NCI-H345 treated with DMSO at 0.1 percent for 48 hours (cell line): ENCODE data around the gene EDRF1.
"Not testable (repeated sequence)": the region's sequence is repeated elsewhere in the genome, so short reads cannot be mapped to it uniquely, and the experiment has no call there.

ENCODE experiments used
- DNase-seq: peaks from one replicate; lab custom pipeline; 2025; ENCODE audit not compliant: unreplicated experiment; lab: John Stamatoyannopoulos, UW

EDRF1 gene, protein sequence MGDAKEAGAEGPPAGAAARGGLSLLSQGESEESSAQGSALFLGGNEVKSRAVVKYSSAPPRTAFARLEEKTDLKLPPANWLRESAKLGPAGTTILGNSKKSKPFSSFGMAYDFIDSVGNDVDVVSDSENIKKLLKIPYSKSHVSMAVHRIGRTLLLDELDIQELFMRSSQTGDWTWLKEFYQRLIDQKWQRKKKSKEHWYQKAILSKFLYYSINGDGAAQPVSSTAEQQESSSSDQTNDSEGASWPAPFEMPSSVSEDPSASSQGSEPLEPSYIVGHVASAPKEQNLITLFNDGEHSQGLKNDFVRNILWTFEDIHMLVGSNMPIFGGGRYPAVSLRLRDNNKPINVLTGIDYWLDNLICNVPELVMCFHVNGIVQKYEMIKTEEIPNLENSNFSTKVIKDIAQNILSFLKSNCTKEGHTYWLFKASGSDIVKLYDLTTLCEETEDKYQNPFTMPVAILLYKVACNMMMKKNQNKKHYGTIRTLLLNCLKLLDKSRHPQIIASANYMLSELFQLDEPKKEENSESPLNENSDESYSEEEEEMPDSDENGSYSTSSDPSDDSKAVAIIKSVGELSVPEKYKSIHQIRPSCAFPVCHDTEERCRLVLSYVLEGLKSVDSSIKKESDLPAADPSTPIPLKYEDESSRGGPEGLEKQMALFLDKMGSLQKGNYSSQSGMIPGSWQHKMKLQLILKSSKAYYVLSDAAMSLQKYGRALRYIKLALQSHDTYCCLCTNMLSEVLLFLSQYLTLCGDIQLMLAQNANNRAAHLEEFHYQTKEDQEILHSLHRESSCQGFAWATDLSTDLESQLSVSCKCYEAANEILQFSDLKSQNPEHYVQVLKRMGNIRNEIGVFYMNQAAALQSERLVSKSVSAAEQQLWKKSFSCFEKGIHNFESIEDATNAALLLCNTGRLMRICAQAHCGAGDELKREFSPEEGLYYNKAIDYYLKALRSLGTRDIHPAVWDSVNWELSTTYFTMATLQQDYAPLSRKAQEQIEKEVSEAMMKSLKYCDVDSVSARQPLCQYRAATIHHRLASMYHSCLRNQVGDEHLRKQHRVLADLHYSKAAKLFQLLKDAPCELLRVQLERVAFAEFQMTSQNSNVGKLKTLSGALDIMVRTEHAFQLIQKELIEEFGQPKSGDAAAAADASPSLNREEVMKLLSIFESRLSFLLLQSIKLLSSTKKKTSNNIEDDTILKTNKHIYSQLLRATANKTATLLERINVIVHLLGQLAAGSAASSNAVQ

DNA sequence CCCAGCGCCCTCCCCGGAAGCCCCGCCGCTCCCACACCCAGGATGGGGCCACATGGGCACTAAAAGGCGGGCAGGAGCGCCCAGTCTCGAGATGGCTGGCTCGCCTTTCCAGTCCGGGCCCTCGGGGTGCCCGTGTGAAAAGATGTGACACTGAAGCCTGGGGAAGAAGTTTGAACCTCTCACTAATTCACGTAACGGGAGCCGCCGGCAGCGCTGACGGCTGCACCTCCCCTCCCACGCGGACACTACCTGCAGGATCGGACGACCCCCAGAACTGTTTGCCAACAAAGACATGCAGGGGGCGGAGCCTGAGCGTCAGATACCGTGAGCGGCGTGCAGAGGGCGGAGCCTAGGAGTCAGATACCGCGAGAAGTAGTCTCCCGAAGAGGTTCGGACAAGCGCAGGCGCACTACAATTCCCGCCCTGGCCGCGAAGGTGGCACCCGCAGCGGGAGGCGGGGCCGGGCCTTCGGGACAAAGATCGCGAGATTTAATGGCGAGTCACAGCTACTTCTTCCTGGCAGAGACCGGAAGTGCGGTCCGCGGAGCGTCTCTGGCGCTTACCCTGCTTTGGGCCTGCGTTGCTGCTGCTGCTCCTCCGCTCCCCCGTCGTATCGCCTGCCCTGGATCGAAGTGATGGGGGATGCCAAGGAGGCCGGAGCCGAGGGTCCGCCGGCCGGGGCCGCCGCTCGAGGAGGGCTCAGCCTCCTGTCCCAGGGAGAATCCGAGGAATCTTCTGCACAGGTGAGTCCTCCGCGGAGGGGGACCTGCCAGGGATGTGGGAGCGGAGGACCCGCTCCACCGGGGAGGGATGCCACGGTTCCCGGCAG lies at the start of gene EDRF1:
Gene EDRF1 (plus strand): TSS at position 537 of the 829 bp plus-strand sequence. CDS start 99 bp downstream, at position 636.
- peak; percentile 93 for DNase-seq

DNA sequence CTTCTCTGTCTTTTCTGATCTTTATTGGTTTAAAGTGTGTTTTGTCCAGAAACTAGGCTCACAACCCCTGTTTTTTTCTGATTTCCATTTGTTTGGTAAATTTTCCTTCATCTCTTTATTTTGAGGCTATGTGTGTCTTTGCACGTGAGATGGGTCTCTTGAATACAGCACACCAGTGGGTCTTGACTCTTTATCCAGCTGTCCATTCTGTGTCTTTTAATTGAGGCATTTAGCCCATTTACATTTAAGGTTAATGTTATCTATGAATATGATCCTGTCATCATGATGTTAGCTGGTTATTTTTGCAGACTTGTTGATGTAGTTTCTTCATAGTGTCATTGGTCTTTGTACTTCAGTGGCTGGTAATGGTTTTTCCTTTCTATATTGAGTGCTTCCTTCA lies 46.6 kb upstream of the EDRF1 start:
- no peak for DNase-seq

DNA sequence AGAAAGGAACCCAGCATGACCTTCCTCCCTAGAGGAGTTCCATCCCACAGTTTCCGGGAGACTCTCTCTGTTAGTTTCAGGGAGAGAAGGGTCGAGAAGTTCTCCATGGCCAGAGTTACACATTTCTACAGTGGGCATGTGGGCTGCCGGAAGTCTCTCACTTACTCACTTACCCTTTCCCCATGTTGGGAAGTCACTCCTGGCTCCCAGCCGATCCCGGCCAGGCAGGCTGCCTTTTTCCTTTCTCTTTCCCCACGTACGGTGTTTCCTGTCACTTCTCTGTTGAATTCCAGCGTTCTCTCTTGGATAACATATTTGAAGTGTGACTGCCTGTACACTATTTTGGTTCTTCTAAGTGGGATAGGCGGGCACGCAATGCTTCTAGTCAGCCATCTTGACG lies 40.1 kb upstream of the EDRF1 start:
- DNase-seq = no peak

DNA sequence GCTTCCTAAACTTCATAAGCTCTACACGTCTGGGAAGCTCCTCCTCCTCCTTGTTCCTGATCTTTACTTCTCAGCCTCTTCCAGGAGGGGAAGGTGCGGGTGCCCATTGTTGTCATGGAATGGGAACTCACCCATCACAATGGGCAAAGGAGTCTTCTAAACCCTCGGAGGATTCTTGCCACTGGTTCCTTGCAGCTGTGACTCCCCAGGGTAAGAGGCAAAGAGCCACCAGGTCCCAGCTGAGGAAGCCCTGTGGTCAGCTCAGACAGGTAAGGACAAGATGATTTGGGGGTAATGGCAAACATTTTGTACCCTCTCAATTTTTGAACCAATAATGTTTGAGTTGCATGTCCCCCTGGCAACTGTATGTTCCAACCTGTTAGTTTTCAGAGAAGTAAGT lies 36.4 kb upstream of the EDRF1 start, which contains the start of gene TEX36:
Gene TEX36 (minus strand): TSS at position 101 of the 400 bp plus-strand sequence. CDS start 174 bp downstream, outside the sequence.
- DNase-seq = no peak

DNA sequence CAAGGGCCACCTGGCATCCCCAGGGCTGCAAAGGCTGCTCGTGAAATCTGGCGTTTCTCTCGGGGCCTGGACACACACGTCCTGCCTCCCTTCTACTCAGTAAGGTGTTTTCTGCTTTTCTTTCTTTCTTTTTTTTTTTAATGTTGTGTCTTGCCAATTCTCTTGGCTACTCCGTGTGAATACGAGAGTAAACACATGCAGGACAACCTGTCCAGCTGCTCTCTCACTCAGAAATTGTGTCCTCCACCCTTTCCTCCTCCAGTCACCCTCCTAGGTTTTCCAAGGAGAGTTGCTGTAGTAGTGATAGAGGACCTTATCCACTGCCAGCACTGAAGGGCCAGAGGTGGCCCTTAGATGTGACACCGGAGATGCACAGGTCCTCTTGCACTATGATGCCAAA lies 35.7 kb upstream of the EDRF1 start:
- DNase-seq = no peak

DNA sequence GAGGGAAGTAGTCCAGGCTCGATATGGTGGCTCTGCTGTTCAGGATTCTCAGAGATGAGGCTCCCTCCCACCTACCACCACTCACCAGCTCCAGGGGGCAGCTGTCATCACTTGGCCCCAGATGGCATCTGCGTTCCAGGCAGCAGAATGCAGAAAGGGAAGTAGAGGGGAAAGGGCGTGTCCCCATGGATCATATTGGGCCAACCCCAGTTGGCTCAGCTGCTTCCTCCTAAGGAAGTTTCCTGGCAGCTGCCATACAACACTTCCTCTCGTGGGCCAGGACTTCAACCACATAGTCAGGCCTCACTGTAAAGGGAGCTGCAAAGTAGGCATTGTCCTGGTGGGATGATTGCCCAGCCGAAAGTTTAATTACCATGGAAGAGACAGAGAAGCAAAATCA lies 34.9 kb upstream of the EDRF1 start:
- DNase-seq = no peak

DNA sequence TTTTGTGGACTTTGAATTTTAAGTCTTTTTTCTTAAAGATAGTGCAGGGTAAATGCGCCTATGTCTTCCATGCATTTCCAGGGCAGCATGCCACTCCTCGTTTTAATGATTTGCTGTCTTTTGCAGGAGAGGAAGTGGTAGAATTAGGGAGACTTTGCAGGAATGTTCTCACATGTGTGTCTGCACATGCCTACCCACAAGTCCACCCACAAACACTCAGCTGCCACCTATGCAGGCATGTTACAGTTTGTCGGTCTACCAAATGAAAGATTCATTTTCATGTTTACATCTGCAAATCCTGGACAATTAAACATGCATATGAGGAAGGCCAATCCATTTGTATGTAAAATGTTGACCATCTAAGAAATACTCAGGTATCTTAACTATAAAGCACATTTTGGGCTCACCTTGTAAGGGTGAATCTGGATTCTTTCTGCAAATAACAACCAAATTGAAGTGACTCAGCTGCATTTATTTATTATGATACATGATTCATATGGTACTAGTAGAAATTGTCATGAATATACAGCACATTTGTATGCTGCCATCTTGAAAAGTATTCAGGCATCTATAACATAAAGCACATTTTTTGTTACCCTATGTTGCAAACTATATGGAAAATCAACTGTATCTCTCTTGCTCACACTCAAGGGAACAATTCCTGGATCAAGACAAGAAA lies 31.9 kb upstream of the EDRF1 start:
- DNase-seq = no peak

DNA sequence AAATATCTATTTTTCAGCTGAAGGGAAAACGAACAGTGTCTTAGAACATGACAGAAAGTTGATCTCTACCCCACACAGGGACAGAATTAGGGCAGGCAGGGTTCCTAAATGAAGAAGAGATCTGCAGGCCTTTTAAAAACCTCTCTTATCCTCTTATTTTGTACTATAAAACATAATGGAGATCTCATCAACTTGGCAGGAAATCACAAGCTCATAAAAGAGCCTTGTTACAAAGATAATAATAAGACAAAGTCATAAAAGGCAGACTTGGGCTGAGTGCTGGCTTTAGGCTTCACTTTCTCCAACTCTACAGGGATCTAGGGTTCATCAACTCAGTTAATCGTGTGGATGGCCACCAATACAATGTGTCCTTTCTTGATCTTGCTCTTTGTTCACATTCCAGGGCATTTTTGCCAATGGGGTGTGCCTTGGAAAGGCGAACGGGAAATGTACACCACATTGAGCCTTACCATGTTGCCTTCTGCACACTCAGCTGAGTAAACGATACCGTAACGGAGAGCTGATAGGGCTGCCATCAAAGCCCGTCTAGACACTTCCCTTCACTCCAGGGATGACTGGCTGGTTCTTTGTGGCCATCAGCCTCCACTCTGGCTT lies 29.4 kb upstream of the EDRF1 start:
- DNase-seq = no peak

DNA sequence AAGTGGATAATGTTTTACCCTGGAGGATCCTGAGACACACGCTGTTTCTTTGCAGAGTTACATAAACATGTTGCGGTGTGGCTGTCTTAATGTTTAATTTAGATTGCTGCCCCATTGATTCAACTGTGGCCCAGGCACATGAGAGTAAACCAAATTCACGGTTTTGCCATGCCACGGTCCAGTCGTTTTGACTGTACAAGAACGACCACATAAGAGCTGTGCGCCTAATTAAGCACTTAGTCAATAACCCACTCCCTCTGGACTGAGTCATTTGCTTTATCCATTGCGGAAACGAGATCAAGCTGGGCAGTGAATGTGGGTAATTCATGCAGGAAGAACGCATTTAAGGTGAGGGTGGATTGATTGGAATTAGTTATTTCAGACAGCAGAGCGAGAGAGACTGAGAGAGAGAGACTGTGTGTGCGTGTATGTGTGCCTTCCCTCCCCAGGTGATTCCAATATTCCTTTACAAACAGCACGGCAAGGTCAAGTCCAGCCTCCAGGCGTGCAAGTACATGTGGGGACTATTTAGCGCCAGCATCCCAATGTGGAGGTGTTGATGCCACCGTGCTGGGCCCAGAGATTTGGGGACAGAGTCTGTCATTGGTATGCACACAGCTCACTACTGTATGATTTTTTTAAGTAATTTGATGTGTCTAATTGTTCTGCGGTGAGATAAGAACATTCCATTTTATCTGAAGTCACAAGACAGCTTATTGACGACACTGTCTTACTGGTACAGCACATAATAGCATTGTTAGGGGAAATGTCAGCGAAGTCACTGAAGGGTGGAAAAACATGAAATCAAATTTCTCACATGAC lies 28.1 kb upstream of the EDRF1 start:
- no peak for DNase-seq

DNA sequence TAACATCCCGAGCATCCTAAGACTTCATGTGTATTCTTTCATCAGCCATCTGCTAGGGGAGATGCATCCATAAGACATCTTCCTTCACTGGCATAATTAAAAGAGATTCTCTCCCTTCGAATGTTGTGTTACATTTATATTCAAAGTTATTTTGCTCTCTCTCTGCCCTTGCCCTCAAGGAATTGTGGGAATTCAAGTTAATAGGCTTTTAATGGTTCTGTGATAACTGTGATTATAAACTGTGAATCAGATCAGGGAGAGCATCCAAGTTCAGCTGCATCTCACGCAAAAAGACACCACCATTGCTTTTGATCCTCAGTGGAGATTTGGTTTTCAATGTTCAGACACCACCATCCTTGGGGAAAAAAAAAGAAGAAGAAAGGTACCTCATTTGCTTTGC lies 27.3 kb upstream of the EDRF1 start:
- no peak for DNase-seq

DNA sequence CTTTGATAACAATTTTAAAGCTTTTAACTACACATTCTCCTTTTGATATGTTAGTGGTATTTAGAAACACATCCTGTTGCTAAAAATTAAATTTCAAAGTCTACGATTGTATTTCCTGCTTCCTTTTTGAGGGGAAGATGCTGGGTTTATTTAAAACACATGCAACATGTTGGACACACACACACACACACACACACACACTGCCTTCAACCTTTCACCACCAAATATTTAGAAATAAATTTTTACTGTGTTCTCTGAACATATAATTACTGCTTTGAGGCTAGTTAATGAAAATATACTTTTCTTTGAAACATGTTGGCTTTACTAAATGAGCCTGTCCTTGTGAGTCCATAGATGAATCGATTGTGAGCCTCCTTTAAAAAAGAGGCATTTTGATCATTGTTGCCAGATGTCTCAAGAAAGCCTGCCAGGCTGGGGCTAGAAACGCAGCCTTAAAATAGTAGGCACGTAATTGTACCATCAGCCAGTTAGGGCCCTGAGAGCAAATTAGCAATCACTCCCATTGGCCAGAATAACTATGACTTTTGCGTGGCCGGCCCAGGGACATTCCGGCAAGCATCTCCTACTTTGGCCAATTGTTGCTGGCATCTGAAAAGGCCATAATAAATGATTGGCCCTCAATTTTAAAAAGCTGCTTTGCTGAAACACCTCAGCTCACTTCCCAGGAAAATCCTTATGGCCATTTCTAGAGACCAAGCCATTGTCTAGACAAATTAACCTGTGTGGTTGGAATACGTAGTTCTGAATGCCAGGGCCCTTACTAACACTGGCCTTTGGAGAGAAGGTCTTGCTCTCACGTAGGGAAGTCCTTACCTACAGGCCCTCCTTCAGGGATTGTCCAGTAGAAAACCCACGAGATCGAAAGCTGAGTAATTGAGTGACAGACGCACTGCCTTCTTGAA lies 26.6 kb upstream of the EDRF1 start:
- no peak for DNase-seq

DNA sequence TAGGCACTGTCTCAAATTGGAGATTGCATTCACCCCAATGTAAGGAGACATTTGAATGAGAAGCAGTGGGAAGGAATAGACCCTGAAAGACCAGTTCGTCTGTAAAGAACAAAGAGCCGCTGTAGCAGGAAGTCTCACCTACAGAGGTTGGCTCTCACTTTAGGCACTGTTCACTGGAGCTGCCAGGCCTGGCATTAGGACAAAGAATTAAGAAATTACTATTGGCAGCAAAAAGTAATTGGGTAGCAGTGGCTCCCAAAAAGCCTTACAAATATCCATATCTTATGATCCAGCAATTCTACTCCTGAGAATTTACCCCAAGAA lies 26.0 kb upstream of the EDRF1 start:
- DNase-seq = no peak

DNA sequence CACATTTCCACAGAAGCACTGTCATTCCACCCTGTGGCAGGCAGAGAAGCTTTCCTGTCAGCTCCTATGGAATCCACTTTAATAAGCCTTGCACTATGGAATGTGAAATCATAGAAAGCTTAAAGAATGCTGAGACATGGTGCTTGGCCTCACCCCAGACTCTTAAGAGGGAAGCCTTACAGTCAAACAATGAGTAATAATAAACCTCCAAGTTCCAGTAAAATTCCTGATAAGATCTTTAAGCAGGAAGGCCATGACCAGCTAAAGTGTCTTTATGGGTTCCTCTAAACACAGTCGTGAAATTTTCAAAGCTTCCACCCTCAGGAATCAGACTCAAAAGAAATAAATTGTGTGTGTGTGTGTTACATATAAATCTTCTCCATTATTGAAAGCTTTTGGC lies 24.6 kb upstream of the EDRF1 start:
- no peak for DNase-seq

DNA sequence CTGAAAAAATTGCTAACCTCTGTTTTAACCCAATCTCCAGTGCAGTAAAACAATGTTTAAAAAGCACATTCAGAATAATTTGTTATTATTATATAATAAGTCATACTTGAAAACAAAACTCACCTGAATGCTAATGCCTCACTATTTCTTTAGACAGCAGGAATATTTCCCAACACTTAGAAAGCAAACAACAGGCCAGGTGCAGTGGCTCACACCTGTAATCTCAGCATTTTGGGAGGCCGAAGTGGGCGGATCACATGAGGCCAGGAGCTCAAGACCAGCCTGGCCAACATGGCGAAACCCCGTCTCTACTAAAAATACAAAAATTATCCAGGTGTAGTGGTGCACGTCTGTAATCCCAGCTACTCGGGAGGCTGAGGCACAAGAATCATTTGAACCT lies 22.6 kb upstream of the EDRF1 start:
- not testable (repeated sequence) for DNase-seq

DNA sequence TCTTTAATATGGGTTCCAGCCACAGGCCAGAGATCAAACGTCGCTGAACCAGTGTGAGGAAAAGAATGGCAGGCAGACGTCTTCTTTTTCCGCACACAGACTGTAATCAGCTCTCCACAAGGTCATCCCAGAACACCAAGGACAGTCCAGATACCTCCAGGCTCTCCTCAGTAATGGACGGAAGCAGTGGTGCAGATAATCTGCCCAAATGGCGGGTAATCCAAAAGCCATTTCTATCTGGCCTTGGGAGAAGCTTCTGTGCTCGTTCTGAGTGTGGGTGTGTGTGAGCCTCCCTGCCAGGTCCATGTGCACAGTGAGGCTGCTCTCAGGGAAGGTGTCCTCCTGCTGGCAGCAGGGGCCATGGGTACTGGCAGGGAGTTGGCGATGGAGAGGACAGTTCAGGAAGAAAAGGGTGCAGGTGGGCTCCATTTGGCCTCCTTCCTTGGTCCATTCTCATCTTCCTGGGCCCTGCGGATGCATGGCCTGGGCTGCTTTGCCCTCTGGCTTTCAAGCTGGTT lies 21.0 kb upstream of the EDRF1 start:
- no peak for DNase-seq

DNA sequence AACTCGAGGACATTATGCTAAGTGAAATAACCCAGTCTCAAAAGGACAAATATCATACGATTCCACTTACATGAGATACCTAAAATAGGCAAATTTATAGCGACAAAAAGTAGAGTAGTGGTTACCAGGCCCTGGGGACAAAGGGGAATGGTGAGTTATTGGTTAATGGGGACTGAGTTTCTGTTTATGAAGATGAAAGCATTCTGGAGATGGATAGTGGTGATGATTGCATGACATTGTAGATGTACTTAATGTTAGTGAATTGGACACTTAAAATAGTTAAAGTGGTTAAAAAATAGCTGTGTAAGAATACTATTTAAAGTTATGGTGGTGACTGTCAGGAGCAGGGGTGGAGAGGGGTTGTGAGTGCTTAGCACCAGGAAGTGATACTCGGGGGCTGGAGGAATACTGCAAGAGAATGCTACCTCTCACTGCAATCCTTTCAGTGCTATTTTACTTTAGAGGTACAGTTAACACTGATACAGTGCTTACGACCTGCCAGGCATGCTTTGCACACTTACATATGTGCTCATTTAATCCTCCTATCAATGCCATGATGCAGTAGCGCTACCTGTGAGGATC lies 19.9 kb upstream of the EDRF1 start:
- DNase-seq = no peak

DNA sequence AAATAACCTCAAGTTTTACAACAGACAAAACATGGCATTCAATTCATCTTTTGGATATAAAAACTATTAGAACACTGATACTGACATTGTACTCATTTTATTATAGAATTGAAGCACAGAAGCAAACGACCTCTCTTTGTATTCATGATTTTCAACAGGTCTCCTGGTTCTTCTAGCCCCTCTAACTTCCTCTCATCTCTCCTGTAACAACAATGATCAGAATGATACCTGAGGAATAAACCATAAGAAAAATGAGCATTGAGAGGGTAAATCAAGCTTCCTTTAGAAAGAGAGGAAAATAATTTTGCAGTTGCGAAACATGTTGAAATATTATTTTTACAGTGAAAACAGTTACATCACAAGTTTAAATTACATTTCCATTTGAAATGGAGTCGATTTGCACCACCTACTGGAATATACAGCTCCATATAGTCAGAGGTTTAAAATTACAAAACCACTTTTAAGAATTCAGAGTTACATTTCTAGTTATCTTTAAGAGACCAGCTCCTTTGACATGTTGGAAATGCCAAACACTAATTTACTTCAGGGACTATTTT lies 19.1 kb upstream of the EDRF1 start:
- DNase-seq = no peak
